HG02623 (cell line): Measurements from ENCODE around the gene CDKN1B.

ENCODE experiments used
- ATAC-seq: cut with Tn5 transposase; IDR thresholded peaks from one replicate; pipeline ENCODE4 v1.9.1; 2021; ENCODE audit warnings: moderate library complexity; ENCODE audit not compliant: unreplicated experiment

The CDKN1B gene

DNA sequence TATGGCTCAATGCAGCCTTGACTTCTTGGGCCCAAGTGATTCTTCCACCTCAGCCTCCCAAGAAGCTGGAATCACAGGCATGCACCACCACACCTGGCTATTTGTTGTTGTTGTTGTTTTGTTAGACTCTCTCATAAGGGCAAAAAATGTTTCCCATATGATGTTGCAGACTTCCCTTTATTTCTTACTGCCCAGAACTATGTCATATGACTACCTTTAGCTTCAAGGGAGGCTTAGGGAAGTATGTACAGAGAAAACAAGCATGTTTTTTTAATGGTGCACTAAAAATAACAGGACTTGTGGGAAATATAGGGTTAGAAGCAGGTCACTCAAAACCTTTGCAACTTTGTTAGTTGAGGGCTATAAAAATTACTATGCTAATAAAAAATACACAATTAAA is 16.9 kb upstream of the CDKN1B start:
- ATAC-seq, result no peak

DNA sequence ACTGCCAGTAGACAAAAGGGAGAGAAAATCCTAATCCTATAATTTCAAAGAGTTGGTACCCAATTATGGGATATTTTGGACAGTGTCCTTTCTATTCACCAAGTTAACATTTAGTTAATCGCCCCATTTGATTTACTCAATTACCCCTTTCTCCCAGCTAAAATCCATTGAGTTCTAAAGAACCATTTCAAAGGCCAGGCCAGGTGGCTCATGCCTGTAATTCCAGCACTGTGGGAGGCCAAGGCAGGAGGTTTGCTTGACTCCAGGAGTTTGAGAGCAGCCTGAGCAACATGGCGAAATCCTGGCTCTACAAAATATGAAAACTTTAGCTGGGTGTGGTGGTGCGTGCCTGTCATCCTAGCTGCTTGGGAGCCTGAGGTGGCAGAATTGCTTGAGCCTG is 15.7 kb upstream of the CDKN1B start:
- no peak for ATAC-seq

DNA sequence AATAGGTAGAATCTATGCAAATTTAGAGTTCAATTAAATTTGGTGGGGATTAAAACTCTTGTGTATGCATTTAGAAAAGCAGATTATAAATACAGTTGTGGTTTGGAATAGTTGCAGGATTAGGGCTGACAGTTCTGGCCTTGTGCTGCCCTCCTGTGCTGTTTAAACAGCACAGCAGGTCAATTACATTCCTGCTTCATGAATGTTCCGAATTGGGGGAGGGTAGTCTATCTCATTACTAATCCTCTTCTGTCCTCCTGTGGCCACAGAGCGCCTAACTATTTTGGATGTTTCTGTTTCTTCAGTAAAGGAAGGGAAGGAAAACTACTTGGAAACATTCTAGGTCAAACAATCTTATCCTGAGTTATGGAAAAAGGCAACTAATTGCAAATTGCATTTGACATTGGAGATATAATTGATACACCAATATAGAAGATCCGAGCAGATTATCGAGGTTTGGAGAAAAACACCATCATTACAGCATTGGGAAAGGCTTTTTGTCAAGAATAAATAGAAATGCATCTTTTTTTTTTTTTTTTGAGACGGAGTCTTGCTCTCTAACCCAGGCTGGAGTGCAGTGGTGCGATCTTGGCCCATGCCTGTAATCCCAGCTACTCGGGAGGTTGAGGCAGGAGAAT is 12.5 kb upstream of the CDKN1B start:
- peak; percentile 63 for ATAC-seq

DNA sequence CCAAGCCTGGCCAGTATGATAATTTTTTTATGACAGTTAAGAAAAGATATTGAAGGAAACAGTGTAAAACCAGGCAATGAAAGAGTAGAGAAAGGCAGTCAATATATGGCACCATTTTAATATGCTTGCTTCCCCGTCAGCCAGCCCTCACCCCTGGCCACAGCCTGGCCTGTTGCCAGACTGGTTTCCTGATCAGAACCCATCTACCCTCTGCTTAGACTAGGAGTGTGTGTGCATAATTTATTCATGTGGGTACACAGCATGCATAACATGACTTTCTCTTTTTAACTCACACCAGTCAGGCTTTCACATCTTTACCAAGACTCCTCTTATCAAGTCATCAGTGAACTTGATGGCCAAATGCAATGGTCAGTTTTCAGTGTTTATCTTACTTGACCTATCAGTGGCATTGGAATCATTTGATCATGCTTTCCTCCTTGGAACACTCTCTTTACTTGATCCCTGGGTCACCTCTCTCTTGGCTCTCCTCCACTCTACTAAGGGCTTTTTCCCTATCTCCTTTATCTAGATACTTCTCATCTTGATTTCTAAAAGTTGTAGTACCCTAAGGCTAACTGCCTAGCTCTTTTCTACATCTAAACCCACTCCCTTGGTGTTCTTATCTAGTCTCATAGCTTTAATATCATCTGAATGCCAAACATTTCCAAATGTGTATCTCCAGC is 11.2 kb upstream of the CDKN1B start:
- ATAC-seq, result no peak

DNA sequence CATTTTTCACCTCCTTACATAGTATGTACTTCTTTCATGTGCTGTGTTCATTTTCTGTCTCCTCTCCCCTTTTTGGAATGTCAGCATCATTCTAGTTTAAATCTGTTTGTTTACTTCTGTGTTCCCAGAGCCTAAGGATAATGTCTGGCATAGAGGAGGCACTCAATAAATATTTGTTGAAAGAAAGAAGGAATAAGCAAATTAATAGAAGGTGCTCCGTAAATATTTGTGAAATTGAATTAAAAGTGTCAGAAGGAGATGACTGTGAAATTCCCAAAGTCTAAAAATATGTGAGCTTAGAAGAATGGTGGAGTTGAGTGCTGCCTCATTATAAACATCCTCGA is 3.3 kb upstream of the CDKN1B start:
- ATAC-seq, result no peak

DNA sequence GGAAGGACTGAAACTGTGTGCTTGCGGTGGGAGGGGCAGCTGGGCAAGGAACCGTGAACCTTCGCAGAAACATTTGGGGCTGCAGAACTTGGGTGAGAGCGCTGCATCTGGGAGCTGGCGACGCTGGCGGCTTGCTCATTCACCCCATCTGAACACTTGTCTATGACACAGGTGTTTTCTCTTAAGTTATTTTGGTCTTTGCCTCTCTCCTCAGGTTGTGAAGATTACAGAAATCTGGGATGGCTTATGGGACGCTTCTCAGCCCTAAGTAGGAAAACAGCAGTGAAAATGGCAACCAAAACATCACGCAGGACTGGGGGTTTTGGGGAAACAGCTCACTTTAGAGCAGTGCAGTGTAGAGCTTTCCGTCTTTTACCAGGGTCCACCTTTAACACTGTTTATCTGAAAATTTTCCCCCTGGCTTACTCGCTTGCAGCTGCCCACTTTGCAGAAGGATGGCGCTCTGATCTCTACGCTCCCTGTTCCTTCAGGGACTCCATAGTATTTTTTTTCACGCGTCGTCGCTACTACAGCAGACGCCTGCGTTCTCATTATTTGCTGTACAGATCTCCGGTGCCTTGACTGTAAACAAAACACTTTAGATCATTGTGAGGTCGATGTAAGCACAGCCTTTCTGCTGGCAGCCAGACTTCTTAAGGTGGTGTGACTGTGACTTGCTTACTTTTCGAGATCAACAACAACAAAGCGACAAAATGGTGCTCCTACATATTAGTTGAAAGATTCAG is 2.7 kb upstream of the CDKN1B start:
- ATAC-seq, result no peak

DNA sequence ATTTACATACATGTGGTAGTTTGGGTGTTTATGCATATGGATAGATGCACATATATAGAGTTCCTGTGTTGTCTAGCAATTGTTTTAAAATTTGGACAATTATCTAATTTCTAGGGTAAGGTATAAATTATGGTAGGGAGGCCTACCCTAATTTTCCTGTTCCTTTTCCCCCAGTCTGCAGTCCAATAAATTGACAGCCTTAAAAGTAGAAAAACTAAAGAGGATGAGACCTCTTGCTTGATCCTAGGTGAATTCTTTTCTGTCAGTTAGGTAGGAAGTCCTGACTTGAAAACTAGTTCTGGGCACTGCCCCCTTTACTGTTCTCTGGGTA is 2.1 kb upstream of the CDKN1B start:
- no peak for ATAC-seq

DNA sequence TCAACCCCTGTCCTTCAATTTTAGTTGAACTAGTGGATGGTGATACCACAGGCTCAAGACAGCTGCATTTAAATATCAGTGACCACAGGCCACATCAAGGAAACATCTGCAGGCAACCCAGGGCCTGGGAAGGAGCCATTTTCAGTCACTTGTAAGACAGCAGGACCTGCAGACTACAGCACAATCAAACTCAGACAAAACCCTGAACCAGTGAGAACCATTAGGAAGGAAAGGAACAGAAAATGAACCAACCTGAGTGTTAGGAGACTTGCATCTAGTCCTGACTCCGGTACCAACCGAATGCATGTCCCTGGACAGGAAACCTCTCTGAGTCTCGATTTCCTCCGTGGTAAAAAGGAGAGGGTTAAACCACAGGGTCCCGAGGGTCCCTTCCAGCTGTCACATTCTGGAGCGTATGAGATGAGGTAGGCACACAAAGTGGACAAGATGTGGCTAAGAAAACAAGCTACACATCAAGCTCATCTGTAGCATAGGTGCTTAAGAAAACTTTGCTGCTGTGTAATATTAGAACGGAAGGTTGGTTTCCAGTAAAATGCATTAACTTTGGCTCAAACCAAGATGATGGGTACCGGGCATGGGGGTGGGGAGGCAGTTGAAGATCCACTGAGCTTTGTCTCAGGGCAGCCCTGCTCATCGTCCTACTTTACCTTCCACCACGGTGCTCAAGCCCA is 1.6 kb upstream of the CDKN1B start:
- no peak for ATAC-seq

DNA sequence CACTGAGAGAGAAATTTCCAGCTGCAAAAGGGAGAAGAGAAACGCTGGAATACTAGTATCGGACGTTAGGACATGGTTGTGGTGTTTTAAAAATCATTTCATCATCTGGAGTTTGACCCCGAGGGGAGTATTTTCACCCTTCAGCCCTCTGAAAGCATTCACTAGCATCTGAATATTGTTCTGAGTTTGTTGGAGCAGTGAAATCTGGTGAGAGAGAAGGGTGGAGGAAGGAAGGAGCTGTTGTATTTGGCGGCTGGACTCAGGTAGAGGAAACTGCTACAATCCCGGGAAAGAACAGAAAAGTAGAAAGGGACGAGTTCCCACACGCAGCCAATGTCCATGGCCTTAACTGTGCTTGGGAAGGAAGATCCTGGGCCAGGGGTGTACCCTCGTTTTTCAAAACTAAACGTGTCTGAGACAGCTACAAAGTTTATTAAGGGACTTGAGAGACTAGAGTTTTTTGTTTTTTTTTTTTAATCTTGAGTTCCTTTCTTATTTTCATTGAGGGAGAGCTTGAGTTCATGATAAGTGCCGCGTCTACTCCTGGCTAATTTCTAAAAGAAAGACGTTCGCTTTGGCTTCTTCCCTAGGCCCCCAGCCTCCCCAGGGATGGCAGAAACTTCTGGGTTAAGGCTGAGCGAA is 896 bp upstream of the CDKN1B start:
- ATAC-seq, result no peak

DNA sequence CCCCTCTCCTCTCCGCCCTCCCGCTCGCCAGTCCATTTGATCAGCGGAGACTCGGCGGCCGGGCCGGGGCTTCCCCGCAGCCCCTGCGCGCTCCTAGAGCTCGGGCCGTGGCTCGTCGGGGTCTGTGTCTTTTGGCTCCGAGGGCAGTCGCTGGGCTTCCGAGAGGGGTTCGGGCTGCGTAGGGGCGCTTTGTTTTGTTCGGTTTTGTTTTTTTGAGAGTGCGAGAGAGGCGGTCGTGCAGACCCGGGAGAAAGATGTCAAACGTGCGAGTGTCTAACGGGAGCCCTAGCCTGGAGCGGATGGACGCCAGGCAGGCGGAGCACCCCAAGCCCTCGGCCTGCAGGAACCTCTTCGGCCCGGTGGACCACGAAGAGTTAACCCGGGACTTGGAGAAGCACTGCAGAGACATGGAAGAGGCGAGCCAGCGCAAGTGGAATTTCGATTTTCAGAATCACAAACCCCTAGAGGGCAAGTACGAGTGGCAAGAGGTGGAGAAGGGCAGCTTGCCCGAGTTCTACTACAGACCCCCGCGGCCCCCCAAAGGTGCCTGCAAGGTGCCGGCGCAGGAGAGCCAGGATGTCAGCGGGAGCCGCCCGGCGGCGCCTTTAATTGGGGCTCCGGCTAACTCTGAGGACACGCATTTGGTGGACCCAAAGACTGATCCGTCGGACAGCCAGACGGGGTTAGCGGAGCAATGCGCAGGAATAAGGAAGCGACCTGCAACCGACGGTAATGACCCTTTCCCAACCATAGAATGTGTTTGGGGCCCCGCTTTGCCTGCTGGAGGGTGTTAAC is 615 bp downstream of the CDKN1B start:
- peak; percentile 1 for ATAC-seq

DNA sequence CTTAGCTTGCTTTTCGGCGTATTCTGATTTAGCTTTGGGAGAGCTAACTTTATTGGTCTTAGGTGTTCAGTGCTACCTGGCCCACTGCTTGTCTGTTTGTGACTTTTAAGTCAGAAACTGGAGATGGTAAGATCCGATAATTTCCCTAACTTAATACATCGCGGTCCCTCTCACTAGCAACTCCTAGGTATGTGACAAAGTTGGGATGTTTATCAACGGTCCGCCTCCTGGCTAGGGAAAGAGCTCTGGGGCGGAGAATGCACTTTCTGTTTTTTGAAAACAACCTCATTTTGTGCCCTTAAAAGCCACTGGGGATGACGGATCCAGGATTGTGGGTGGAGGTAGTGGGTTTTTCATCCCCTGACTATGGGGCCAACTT is 1.2 kb downstream of the CDKN1B start:
- ATAC-seq, result no peak

DNA sequence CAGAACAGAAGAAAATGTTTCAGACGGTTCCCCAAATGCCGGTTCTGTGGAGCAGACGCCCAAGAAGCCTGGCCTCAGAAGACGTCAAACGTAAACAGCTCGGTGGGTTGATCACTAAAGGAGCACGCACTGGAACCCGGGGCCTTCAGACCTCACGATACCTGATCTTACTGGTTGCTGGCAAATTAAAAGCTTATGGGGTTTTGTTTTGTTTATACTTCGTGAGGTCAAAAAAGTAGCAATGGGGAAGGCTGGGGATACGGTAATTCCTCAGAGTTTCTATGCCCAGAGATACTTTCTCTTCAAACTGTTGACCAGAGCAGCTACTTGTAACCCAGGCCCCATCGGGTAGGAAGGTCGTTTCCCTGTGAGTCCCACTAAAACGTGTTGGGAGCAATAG is 1.7 kb downstream of the CDKN1B start:
- ATAC-seq, result no peak

DNA sequence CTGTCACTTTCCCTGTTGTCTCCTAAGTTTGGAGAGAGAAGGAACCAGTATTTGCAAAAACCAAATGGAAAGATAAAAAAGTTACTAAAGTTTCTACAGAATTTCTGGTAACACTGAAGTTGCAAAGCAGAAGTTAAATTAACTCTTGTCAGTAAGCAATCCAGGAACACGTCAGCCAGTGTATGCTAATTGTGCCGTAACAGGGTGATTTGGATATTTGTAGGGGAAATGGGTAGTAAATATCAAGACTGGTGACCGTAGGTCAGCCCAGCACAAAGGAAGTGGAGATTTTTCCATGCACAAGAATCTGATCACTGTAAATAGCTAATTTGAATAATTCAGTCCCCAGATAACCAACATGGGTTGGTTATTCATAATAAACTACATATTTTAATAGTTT is 2.3 kb downstream of the CDKN1B start:
- no peak for ATAC-seq

DNA sequence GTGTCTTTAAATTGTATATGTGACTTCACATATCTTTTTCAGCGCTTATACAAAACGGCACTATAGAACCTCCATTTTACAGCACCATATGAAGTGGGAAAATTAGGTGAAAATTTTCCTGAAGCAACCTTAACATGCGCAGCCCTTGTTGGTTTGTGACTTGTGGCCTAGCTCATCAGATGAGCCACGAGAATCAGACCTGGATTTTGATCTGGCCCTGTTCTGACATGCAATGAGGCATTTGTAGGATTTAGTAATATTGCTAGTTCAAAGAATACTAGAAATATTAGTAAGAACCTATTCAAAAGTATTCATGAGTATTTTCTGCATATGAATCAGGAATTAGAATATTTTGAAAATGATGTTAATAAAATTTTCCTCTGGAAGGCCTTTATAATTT is 2.9 kb downstream of the CDKN1B start:
- ATAC-seq, result no peak

DNA sequence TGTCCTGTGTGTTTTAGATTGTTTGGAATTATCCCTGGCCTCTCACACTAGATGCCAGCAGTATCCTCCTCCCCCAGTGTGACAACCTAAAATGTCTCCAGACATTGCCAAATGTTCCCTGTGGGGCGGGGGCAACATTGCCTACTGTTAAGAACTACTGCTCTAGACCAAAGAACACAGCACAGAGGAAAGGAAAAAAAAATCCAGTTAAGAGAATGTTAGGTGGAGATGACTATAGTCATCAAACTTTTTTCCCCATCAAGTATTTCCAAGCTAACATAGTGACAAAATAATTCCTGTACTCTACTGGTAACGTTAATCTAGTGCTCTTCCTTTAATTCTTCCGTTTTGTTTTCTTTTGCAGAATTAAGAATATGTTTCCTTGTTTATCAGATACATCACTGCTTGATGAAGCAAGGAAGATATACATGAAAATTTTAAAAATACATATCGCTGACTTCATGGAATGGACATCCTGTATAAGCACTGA is 3.5 kb downstream of the CDKN1B start:
- no peak for ATAC-seq

DNA sequence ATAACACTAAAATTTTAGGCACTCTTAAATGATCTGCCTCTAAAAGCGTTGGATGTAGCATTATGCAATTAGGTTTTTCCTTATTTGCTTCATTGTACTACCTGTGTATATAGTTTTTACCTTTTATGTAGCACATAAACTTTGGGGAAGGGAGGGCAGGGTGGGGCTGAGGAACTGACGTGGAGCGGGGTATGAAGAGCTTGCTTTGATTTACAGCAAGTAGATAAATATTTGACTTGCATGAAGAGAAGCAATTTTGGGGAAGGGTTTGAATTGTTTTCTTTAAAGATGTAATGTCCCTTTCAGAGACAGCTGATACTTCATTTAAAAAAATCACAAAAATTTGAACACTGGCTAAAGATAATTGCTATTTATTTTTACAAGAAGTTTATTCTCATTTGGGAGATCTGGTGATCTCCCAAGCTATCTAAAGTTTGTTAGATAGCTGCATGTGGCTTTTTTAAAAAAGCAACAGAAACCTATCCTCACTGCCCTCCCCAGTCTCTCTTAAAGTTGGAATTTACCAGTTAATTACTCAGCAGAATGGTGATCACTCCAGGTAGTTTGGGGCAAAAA is 4.1 kb downstream of the CDKN1B start:
- no peak for ATAC-seq

DNA sequence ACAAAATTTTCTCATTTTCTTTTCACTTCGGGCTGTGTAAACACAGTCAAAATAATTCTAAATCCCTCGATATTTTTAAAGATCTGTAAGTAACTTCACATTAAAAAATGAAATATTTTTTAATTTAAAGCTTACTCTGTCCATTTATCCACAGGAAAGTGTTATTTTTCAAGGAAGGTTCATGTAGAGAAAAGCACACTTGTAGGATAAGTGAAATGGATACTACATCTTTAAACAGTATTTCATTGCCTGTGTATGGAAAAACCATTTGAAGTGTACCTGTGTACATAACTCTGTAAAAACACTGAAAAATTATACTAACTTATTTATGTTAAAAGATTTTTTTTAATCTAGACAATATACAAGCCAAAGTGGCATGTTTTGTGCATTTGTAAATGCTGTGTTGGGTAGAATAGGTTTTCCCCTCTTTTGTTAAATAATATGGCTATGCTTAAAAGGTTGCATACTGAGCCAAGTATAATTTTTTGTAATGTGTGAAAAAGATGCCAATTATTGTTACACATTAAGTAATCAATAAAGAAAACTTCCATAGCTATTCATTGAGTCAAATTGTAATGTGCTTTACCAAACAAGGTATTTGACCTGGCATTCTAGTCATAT is 4.8 kb downstream of the CDKN1B start:
- no peak for ATAC-seq

DNA sequence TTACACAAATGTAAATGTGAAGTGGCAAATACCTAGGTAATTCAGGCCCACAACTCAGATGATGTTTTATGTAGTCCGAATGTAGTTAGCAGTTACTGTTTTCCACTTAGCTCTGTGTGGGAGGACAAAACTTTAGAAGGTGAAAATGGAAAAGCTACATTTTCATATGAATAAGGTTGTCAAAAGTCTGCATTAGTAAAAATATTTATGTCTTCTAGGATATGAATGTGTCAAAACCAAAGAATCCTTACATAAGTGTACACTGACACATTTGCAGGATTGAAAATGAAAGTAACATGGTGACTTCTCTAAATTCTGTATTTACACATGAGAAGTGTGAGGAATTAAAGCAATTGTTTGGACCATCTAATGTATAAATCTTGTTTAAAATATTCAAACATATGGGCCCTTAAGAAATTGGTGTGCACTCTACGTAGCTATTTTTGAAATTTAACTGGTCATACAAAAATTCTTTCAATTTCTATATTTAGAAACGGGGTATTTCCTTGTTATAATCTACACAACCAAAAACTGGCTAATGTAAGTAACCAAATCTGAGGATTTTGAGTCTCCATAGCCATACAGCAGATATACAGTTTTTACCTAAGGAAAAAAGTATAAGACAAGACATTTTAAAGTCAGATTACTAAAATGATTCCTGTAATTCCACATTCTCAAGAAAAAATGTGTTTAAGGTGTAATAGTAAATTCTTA is 5.4 kb downstream of the CDKN1B start:
- no peak for ATAC-seq

DNA sequence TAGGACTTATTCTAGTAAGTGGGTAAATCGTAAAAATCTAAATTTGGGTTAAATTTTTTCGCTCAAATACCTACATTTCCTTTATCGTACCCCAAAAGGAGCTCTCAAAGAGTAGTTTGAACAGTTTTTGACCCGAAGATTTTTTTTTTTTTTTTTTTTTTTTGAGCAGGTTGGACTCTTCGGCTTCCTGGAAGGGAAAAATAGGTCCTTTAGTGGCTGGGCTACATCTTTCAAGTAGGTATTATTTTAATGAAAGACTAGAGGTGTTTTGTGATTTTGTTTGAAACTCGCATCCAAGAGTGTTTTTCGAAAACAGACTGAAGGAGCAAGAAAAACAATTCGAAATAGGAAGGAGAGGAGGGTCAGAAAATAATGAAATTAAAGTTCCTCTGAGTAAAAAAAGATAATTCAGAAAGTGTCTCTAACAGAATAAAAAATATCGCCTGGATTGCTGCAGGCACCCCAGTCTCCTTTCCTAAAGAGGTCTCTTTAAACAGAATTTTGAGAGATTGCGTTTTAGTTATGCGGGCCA is 6.0 kb downstream of the CDKN1B start:
- ATAC-seq, result no peak
